NCI-H2227 (cell line): Measurements from ENCODE around the gene SPDYC.
"Not testable (repeated sequence)": the region's sequence is repeated elsewhere in the genome, so short reads cannot be mapped to it uniquely, and the experiment has no call there.

Experiments
- DNase-seq: peaks from one replicate; lab custom pipeline; 2025; ENCODE audit not compliant: unreplicated experiment; lab: John Stamatoyannopoulos, UW

The SPDYC gene

GRCh38 chr11:65133724-65134123 lies 36.3 kb upstream of the SPDYC start:
- no peak for DNase-seq

- peak; percentile 92 for DNase-seq
Observed at GRCh38 chr11:65134240-65134951, 35.6 kb upstream of the SPDYC start, which contains the start of gene SYVN1. SYVN1 (minus strand) TSS chr11:65134519; CDS start chr11:65133601, 918 bp downstream.

GRCh38 chr11:65134952-65135632 lies 34.9 kb upstream of the SPDYC start:
- peak; percentile 95 for DNase-seq

GRCh38 chr11:65135633-65136145 lies 34.3 kb upstream of the SPDYC start:
- DNase-seq = no peak

GRCh38 chr11:65136515-65137096 lies 33.4 kb upstream of the SPDYC start:
- DNase-seq = no peak

- no peak for DNase-seq
Observed at GRCh38 chr11:65141896-65142494, 28.0 kb upstream of the SPDYC start.

- DNase-seq = no peak
Observed at GRCh38 chr11:65147352-65148075, 22.5 kb upstream of the SPDYC start.

- no peak for DNase-seq
Observed at GRCh38 chr11:65148657-65149056, 21.4 kb upstream of the SPDYC start.

GRCh38 chr11:65150131-65150508 lies 19.9 kb upstream of the SPDYC start:
- not testable (repeated sequence) for DNase-seq

- peak; percentile 45 for DNase-seq
Observed at GRCh38 chr11:65150509-65151299, 19.3 kb upstream of the SPDYC start.

GRCh38 chr11:65151331-65151899 lies 18.6 kb upstream of the SPDYC start:
- DNase-seq = no peak

GRCh38 chr11:65152122-65152521 lies 17.9 kb upstream of the SPDYC start:
- DNase-seq = no peak

- DNase-seq = no peak
Observed at GRCh38 chr11:65156256-65156655, 13.8 kb upstream of the SPDYC start.

- no peak for DNase-seq
Observed at GRCh38 chr11:65156926-65157325, 13.1 kb upstream of the SPDYC start.

- DNase-seq = no peak
Observed at GRCh38 chr11:65157336-65157735, 12.7 kb upstream of the SPDYC start.

GRCh38 chr11:65159012-65159411 lies 11.0 kb upstream of the SPDYC start:
- DNase-seq = no peak

GRCh38 chr11:65160643-65161042 lies 9.4 kb upstream of the SPDYC start:
- DNase-seq = no peak

GRCh38 chr11:65163684-65164083 lies 6.3 kb upstream of the SPDYC start:
- no peak for DNase-seq

- DNase-seq = no peak
Observed at GRCh38 chr11:65165410-65166317, 4.4 kb upstream of the SPDYC start.
